Germinal center (tissue), 1 donor: ENCODE data around the gene ECHS1.
A peak's percentile ranks its signal among the peaks of the same experiment; 100 is the strongest.

Source experiments
- DNase-seq: peaks from one replicate; pipeline ENCODE4 v3.0.0; 2012; ENCODE audit warnings: mixed read lengths, low spot score

Gene ECHS1

GRCh38 chr10:133341983-133342382, 31.2 kb downstream of the ECHS1 start:
- DNase-seq: no peak

GRCh38 chr10:133339708-133340380, 33.3 kb downstream of the ECHS1 start:
- no peak for DNase-seq

GRCh38 chr10:133338080-133339071, 34.8 kb downstream of the ECHS1 start:
- no peak for DNase-seq

- DNase-seq: no peak
Observed at GRCh38 chr10:133337370-133337725, 35.8 kb downstream of the ECHS1 start.

- peak; percentile 56 for DNase-seq
Observed at GRCh38 chr10:133336577-133337369, 36.4 kb downstream of the ECHS1 start, which contains the start of gene CALY. CALY (minus strand) TSS chr10:133336896; CDS start chr10:133328989, 7,907 bp downstream.

GRCh38 chr10:133336118-133336576, 37.0 kb downstream of the ECHS1 start:
- DNase-seq: no peak

- peak; percentile 64 for DNase-seq
Observed at GRCh38 chr10:133335246-133336117, 37.7 kb downstream of the ECHS1 start.

- no peak for DNase-seq
Observed at GRCh38 chr10:133334503-133335245, 38.5 kb downstream of the ECHS1 start.

- DNase-seq: no peak
Observed at GRCh38 chr10:133332936-133333699, 40.0 kb downstream of the ECHS1 start.

- DNase-seq: peak; percentile 86
Observed at GRCh38 chr10:133329491-133330202, 43.5 kb downstream of the ECHS1 start.

GRCh38 chr10:133328358-133329343, 44.5 kb downstream of the ECHS1 start:
- no peak for DNase-seq

GRCh38 chr10:133327651-133328357, 45.4 kb downstream of the ECHS1 start:
- DNase-seq: no peak

- no peak for DNase-seq
Observed at GRCh38 chr10:133326745-133327650, 46.2 kb downstream of the ECHS1 start.

- DNase-seq: no peak
Observed at GRCh38 chr10:133326223-133326551, 47.0 kb downstream of the ECHS1 start.

- DNase-seq: no peak
Observed at GRCh38 chr10:133325440-133326222, 47.5 kb downstream of the ECHS1 start.
